Activated T-cell treated with anti-CD3 and anti-CD28 coated beads for 24 hours (primary cell): ENCODE data around the gene CCDC24.

Experiments used
- DNase-seq: peaks from one replicate; pipeline ENCODE4 v3.0.0-alpha.2; 2020; ENCODE audit warnings: low read depth

CCDC24 gene

DNA sequence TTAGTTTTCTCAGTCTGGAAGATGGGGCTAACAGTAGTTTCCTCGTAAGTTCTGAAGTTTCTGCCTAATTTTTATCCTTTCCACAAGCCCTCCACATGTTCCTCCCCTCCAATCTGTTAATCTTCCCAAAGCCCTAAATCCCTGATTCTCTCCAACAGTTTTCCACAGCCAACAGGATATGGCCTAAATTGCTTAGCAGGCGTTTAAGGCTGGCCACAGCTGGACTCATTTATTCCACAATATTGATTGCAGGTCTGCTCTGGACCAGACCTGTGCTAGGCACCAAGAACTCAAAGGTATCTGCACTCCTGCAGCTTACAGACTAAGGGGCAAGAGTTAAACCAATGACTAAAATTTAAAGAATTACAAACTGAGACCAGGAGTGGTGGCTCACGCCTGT is 35.9 kb downstream of the CCDC24 start:
- no peak for DNase-seq

DNA sequence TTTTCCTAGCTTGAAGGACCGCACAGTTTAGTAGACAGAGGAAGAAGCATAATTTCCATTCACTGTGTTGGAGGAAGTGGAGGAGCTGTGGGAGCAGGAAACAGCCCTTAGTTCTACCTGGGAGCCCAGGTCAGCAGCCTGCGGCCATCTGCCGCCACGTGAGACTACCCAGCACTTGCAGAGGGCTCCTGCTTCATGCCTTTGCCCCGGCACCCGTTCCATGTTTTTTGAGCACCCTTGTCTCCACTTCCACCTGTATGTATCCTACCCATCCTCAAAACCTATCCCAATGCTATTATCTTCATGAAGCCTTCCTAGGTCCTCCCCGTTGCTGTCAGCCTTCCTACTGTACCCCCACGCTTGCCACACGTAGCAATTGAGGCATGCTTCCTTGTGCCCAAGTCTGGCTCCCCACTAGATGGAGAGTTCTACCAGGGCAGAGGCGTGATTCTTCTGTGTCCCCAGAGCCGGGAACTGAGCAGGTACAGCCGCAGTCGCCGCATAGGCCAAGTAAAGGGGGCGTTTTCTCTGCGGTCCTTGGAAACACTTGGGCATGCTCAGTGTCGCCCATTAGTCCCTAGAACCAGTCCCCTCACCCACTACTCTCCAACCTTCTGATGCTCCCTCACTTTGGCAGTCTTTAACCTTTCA is 38.0 kb downstream of the CCDC24 start:
- no peak for DNase-seq

DNA sequence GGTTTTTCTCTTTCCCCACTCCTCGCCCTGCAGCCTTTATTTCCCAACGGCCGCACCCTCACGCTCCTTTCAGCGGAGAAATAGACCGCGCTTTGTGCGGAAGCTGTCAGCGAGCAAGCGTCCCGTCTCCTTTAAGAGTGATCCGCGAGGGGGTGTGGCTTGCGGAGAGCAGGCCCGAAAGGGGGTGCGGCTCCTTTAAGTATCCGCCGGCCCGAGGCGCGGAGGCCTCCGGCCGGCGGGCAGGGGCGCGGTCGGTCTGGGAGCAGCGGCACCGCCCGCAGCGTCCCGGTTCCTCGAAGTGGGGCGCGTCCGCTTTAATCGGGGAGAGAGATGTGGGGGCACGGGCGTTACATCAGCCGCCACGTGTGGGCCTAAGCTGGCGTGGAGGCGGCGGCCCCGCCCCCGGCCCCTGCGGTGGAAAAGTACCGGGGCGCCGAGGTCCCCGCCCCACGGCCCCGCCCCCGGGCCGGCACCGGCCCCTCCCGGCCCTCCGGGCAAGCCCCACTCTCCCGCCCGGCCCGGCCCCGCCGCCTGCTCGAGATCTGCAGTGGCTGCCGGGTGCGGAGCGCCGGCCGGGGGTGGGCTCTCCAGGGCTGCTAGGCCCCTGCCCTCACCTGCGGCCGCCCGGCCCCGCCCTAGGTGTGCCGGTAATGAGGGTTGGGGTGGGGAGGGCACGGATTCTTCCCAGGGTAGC is 38.7 kb downstream of the CCDC24 start:
- DNase-seq, result peak; percentile 81

DNA sequence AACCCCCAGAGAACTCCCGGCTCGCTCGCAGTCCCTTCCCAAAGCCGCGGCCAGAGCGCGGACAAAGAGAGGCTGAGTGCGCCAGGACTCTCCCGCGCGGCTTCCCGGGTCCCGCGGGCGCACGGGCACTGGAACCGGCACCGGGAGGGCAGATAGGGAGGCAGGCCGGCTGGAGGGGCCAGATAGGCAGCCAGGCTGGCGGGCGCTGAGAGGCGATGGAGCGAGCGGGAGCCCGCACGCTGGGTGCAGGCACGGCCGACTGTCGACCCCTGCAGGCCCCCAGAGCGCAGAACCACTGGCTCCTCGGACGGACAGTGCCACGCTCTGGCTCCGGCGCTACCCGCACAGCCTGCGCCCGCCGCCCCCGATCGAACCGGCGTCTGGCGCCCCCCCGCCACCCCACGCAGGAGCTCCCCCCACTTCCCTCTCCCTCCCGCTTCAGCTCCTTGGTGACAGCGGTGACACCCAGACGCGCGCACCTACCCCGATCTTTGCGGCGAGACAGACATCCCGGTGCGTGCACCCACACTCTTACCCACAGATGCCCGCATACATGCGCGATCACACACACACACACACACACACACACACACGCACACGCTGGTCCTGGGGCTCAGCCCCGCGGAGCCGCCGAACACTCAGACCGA is 39.3 kb downstream of the CCDC24 start:
- DNase-seq, result peak; percentile 12

DNA sequence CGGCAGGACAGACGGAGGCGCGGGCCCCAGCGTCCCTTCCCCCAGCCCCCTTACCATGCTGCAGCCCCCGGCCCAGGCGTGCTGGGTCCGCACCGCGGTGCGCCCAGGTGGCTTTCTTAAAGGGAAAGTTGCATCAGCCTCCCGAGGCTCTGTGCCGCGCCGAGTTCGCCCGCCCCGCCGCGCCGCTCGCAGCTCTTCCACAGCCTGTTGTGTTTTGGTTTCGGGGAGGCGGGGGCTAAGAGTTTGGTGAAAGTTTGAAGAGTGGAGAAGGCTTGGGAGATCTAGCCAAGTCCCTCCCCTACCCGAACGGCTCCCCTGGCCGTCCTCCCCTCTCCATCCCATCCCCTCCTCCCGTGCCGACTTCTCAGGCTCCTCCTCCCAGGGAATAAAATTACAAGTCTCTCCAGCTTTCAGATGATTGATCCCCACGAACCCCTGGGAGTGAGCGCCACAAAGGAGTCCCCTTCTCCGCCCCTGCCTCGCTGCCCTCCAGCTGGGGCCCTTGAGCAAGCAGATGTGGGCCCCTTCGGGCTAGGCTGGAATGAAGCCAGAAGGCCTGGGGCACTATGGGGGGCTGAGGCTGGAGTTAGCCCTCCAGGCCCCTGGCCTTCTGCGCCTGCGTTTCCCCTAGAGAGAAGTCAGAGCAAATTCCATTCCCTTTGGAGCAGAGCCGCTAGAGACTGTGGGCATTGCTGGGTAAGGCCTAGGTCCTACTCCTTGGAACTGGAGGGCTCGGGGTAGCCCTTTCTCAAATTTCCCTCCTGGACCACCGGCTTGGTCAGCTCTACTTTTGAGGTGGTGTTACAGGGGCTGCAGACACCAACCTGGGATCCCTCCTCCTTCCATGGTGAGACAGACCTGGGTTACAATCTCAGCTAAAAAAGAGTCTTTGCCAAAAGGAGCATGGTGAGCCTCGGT is 40.1 kb downstream of the CCDC24 start, which contains the start of gene SLC6A9:
TSS of gene SLC6A9 (minus strand) at position 211 of the 918 bp plus-strand sequence. CDS start 7,185 bp downstream, outside the sequence.
- DNase-seq, result peak; percentile 29

DNA sequence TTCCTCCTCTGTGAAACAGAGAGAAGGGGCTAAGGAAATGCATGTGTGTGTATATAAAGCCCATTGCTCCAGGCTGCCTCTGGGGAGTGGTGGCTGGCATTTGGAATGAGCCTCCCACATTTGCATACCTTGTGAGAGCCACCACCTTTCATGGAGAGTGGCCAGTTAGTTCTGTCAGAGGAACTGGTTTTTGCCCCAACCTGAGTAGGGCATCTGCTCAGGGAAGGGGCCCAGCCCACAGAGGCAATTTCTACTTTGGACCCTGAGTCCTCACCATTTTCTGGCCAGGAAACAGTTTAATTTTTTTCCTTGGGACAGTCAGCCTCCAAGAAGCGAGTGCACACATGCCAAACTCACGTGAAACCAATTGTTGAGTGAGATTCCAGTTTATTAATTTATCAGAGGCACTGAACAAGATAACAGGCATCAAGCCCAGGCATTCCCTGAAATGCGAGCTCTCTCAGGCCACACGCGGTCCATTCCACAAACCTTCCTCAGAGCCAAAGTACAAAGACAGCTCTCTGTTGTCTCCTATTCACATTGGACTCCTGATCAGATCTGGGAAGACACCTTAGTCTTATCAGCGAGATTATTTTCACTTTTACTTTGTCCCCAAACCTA is 40.9 kb downstream of the CCDC24 start:
- DNase-seq, result no peak

DNA sequence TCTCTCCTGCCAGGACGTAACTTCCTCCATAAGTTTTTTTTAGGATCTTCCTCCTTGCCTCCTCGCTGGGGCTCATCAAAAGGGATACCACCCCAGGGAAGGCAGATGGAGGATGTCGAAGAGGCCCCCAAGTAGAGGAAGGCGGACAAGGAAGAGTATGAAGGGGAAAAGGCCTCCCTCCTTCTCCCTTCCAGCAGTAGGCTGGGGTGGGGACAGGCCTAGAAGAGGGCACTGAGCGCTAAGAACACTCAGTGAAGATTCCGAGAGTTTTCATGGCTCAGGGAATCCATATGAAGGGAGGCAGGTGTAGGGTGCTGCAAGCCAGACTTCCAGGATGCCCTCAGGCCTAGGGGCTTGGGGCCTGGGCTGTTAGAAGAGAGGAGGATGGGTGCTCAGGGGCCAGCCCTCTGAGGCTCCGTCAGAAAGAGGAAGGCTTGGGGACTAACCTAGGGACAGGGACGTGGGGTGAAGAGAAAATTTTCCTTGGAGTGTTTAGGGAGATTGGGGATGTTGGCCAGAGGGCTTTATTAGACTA is 41.7 kb downstream of the CCDC24 start:
- DNase-seq, result no peak

DNA sequence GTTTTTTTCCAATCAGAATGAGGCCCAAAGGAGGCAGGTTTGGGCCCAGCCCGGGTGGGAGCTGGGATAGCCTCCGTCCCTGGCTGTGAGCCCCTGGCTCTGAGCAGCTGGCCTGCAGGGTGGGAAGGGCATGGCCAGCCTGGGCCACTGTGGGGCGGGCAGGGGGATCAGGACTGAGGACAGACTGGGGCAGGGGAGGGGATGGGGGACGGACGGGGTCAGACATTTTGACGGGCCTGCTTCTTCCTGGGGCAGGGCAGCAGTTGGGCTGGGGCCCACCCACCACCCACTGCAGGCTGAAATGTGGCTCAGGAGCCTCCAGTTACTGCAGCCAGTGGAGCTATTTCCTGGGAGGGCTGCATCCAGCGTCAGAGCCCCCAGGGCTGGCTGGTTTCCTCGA is 42.4 kb downstream of the CCDC24 start:
- DNase-seq, result no peak

DNA sequence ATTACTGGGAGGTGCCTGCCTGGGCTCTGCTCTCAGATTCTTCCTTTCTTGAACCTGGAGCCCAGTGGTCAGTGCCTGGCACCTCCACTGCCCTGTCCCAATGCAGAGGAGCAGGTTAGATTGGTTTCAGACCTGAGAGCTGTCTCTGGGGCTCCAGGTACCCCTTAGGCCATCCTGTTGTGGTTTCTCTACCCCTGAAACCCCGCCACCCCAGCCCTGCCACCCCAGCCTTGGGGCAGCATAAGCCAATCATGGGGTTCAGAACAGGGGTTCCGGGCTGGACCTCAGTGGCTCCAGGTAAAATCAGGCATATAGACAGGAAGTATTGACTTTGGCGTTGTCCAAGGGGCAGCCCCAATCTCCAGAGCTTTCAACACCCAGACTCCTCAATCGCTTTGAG is 43.0 kb downstream of the CCDC24 start:
- no peak for DNase-seq

DNA sequence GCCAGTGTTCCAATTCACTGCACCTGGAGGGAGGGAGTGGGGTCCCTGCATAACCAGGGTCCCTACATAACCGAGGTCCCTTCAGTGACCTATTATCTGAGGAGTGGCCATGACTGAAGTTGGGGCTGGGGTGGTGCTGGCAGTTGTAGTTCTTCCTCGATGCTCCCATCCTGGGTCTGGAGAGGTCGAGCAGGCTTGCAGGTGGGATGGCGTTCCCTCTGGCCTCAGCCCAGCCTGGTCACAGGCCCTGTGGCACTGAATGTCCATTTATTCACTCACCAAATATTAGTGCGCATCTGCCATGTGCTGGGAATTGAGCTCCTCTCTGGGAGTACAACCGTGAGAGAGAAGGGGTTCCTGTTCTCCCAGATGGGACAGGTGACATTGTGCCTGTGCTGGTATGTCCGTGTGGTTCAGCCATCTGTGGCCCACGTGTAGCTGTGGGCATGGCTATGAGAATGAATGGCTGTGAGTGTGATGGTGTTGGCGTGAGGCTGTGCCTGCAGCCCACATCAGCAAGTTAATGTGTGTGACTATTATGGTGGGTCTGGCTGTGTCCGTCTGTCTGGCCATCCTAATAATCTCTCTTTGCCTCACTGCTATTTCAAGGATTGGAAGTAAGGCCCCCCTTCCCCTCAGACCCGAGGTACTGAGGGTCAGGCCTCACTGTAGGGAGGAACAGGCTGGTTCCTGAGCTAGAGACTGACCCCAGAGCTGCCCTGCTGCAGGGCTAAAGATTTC is 43.7 kb downstream of the CCDC24 start:
- DNase-seq, result no peak

DNA sequence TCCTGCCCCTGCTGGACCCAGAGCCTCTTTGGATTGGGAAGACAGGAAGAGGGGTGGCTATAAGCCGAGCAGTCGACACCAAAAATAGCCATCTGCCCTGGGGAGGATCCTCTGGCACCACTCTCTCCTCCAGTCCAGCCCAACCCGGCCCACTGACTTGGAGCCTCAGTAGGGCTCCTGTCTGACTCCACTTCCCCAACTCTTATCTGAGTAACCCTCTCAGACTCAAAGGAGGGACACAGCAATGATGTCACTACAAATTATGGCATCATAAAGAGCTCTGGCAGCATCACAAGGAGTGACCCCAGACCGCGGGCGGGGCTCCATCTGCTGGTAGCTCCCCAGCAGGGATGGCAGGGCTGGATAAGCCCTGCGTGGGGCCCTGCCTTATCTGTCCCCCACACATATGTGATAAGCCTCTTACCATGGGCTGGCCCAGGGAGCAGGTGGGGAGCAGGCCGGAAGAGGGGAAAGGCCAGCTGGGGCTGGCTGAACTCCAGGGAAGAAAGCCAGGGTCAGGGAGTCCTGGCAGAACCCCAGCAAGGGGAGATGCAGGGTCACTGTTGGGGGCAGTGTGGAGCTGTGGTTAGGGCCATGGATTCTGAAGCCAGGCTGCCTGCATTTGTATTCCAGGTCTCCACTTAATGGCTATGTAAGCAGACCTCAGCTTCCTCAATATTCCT is 44.5 kb downstream of the CCDC24 start:
- DNase-seq, result no peak

DNA sequence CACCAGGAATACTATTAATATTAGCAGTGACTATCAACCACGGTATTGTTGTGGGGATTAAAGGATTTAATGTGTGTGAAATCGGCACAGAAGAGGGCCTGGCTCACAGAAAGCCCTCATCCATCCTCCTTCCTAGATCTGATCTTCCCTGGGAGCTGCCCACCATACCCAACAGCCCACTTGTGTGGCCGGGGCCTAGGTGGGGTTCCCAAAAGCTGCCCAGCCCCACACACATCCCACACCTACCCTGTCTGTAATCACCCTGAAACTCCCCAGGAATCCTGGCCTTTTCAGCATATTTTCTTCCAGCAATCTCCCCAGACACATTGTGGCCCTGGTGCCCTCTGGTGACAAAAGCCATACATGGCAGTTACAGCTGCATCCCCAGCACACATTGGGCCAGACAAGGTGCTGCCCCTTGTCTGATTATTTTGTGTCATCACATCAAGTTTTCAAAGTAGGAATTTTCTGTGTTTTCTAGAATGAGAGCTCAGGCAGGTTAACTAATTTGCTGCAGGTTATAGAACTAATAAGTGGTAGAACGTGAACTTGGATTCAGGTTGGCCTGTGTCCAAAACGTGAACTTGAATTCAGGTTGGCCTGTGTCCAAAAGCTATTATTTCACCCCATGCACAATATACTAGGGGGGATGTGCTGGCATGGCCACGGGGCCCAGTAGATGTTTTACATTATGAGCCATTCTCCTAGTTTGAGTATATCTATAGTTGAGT is 45.2 kb downstream of the CCDC24 start:
- DNase-seq, result peak; percentile 56

DNA sequence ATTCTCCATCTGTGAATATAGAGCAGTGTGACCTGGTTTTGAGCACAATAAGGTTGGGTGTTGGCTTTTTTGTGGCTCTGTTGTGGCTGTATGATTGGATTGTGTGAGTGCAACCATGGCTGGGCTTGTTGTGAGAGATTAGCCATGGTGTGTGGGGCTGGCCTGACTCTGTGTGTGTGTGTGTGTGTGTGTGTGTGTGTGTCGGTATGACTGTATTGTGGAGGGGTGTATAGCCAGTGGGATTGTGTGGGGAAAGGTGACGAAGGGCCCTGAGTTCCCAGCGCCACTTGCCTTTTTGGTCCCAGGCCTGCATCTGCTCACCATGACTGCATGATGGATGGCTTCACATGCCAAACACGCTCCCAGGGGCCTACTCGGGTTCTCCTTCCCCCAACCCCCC is 45.8 kb downstream of the CCDC24 start:
- no peak for DNase-seq

DNA sequence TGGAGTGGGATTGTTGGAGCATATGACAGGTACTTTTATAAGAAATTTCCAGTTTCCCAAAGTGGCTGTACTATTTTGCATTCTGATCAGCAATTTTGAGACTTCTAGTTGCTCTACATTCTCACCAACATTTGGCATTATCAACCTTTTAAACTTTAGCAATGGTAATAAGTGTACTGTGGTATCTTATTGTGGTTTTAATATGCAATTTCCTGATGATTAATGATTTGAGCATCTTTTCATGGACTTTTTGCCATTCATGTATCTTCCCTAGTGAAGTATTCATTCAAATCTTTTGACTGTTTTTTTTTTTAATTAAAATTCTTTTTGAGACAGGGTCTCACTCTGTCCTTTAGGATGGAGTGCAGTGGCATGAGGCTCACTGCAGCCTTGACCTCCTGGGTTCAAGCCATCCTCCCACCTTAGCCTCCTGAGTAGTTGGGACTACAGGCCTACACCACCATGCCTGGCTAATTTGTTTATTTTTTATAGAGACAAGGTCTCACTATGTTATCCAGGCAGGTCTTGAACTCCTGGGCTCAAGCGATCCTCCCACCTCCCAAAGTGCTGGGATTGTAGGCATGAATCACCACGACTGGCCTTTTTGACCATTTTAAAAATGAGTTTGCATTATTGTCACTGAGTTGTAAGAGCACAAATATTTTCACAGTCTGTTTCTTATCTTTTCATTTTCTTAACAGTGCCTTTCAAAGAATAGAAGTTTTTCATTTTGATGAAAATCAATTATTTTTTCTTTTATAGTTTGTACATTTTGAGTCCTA is 47.7 kb downstream of the CCDC24 start:
- no peak for DNase-seq

DNA sequence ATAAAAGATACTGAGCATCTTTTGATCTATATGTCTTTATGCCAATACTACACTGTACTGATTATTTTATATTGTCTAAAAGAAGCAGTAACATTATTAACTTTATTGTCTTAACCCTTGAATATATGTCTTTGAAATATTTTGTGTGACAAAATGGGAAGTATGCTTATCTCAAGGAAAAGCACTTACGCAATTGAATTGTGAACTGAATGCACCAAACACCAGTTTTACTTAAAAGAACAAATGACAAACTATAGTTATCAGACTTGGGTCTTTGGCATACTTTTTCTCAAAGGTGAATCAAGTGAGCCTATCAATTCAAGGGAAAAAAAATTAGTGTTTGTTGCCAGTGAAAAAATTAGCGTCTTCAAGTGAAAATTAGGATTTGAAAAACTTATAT is 49.0 kb downstream of the CCDC24 start:
- DNase-seq, result no peak

DNA sequence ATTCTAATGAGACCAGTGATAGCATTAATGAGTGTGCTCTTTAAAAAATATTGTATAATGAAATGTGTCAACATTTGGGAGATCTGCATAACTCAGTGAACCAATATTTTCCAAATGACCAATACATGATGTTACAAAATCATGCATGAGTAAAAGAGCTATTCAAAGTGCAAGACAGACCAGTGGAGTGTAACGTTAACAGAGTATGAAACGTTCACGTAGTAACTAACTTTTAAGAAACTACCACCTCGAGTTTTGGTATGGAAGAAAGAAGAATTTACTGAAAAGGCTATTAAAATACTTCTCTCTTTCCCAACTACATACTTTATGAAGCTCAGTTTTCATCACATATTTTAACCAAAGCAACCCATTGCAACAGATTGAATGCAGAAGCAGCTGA is 49.4 kb downstream of the CCDC24 start:
- no peak for DNase-seq

DNA sequence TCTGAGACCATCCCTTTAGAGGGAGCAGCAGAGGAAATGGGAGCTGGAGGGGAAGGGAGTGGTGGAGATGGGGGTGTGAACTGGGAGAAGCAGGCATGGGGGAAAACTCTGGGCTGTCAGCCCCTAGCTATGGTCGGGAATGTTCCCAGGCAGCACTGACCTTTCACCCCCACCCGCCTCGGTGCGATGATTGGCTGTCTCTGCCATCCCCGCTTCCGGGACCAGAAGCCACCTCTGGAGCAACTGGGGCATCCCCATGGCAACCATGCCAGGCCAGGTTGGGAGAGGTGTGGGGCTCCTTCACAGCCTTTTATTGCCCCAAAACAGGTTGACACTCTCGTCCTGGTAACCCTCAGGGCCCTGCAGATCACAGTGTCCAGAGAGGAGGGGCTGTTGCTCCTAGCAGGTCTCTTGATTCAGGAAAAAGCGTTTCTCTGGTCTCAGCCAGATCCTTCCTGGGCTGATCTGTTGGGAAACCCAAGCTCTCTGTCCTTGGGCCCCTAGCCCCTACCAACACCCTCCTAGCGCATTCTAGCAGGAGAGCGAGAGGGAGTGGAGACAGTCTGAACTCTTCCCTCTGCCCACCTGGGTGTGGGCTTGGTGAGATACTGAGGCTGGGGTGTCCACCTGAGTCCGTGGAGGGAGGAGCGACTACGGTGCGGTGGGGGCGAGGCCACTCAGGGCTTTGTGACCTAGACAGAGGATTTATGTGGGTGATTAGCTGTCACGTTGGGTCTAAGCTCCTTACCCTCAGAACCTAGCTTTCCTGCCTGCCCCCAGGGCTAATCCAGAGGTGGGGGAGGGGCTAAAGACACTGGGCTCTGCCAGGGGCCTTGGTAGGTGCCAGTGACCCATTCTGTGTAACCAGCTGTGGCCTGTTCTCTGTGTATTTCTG is 52.0 kb downstream of the CCDC24 start:
- DNase-seq, result no peak
